Stimulated activated CD4-positive, alpha-beta T cell treated with anti-CD3 and anti-CD28 coated beads, TNF-alpha, amount 100 ng/mL, for 4 hours (primary cell): ENCODE measurements around the gene GAS1.

ENCODE experiments used
- DNase-seq, 3 experiments: peaks; one replicate each; pipeline ENCODE4 v3.0.0-alpha.2; 2020; ENCODE audit warnings: low read depth in 3 of 3

Gene GAS1

DNA sequence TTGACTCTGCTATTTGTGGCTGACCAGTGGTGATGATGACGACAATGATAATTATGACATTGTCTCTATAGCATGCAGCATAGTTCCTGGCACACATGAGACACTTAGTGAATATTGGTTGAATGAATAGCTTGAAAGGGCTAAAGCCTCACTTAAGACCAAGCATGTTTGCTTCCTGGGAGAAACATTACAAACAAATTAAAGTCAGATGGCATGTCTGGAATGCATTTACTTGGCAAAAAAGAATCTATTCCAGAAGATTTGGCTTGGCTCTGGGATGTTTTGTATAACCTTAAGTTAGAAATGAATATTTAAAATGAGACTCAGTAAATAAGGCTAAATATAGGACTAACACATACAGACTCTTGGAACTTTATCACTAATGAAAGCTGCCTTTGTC is 21.6 kb downstream of the GAS1 start:
- DNase-seq: no peak

DNA sequence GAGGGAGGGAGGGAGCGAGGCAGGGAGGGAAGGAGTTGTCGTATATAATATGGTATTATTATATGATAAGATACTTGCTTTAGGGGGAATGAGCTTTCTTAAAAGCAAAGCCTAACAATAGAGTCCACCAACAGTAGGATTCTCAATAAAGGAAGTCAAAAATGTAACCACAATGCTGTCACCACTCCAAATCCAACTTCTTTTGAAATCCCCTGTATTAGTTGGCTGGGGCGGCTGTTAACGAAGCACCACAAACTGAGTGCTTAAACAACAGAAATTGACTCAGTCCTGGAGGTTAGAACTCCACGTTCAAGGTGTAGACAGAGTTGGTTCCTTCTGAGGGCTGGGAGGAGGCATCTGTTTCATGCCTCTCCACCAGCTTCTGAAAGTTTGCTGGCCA is 23.1 kb downstream of the GAS1 start:
- no peak for DNase-seq

DNA sequence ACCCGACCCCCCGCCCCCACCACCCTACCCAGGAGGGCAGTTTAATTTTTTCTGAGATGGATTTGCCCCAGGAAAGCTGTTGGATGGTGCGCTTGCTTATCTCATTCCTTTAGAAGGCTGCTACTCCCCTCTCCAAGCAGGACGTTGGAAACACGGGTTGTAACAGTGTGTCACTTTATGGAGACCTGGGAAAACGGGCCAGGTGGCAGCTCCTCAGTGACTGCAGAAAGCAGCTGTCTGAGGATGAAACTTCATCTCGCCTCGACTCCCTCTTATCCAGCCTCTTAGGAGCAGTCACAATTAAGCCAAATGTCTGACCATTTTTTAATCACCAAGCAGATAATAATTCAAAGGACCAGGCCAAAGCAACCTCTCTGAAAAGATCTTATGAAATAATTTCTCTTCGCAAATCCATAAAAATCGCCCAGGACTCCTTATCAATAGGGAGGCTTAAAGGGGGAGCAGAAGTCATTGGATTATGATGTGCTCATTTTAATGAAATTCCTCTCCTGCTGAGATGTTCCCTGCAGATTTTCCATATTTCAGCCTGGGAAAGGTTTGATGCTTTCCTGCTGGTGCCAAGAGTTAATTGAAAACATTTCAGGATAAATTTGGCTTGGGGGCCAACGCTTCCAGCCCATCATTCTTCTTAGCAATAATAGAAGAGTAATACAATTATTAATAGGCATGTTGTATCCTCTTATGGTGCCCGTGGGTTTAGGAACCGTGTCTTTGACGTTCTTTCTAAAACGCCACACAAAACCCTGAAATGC is 26.0 kb downstream of the GAS1 start:
- DNase-seq: no peak

DNA sequence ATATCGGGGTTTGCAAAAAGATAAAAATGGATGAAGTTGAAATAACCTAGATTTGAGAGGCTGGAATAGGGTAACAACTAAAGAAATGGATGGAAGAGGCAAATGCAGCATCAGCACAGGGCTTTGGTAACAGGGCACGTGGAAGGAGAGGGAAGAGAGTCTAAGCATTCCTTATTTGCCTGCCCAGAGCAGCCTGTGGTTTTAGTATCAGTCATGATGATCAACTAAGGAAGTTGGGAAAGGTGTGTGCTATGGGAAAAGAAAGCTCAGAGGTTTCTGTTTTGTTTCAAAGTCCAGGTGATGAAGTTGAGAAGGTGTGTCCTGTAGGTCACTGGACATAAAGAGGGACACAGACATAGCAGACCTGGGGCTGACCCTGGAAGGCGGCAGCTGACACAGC is 28.8 kb downstream of the GAS1 start:
- no peak for DNase-seq

DNA sequence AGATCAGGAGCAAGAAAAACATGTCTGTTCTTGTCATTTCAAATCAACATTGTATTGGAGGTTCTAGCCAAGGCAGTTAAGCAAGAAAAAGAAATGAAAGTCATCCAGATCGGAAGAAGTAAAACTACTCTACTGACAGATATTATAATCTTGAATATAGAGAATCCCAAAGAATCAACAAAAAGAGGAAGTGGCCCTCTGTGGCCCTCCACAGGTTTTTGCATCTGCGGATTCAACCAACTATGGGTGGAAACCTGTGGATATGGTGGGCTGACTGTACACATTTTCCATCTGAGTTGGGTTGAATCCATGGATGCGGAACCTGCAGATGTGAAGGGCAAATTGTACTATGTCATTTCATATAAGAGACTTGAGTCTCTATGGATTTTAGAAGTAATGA is 35.1 kb downstream of the GAS1 start:
- no peak for DNase-seq

DNA sequence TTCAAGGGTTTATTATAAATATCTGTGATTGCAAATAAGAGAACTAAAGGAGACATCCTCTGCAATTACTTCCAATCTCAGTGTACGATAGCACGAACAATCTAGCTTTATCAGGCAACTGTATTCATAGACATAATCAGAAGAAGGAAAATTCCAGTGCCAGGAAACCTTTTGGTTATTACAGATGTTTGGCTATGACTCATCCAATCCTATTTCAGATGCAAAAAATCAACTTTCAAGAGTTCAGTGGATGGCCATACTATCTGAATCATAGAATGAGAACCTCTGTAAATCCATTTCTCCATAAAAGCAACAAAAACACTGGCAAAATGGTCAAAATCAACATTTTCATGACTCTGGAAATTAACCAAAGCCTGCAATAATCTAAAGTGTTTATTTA is 37.9 kb downstream of the GAS1 start:
- no peak for DNase-seq

DNA sequence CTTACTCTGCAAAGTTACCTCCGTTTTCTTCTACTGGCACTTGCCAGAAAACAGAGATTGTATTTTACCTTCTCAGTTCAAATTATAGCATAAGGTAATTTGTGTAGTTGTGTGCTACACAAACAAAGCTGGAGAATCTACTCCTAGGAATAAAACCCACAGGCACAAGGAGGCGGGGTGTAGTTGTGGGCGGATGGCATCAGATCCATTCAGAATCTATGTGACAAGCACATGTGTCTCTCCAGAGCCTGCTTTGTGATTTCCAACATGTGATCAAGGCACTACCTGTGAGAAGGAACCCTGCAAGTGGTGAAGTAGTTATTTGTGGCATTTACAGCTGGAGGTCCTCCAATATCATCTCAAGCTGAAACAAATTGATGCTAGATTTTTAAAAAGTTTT is 39.0 kb downstream of the GAS1 start:
- DNase-seq: no peak

DNA sequence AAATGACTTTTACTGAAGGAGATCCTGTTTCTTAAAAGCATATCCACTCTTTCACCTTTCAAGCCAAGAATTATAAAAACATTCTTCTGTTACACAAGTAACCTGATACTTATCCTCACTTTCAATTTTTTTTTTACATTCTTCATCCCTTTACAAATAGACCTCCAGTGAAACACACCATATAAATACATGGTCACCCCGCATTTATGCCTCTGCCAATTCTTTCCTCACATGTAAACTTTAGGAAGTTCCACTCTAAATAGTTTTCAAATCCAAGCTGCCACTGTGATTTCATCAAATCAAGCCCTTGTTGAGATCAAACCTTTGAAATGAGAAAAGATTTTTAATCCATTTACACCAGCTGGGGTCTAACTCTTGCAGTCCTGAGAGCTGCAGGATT is 40.0 kb downstream of the GAS1 start:
- DNase-seq: no peak

DNA sequence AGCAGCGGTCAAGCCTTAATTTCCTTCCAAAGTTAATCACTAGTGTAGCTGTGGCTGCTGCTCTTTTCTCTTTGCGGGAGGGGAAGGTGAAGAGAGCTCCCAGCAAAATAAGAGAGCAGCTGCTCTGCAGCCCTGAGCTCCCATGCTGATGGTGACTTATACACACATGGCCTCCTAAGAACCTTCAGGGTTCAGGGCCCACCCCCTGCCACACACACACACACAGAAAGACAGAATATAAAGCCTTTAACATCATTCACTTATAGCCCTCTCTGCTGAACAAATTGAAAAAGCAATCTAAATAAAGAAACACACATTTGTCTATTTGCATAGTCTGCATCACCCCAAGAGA is 43.6 kb downstream of the GAS1 start:
- DNase-seq: no peak

DNA sequence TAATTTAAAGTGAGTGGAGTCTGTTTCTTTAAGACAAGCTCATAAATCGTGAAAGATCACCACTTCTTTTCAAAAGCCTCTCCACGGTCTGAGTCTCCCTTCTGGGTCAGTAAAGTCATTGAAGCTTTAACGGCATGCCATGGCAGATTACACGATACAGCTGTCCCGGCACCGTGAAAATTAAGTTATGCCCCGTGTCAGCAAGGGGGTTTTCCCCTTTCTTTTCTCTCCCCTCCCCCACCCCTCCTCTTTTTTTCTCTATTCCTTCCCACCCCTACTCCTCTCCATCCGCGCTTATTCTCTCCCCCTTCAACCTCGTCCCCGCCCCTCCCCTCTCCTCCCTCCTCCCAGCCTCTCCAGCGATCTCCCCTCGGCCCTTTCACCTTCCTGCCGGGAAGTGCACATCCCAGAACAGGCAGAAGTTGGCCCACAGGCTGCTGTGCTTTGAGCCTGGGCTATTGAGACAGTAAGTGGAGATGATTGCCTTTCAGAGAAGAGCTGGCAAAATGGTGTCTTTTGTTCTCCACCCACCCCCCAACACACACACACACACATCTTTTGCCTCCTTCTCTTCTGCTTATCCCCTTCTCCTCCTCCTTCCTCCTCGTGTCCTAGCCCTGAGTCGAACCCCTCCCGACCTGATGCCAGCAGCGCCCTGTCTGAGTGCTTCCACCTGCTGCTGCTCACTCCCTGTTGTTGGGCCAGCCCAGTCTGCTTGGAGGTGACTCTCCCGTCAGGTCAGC is 44.1 kb downstream of the GAS1 start:
- DNase-seq: no peak

DNA sequence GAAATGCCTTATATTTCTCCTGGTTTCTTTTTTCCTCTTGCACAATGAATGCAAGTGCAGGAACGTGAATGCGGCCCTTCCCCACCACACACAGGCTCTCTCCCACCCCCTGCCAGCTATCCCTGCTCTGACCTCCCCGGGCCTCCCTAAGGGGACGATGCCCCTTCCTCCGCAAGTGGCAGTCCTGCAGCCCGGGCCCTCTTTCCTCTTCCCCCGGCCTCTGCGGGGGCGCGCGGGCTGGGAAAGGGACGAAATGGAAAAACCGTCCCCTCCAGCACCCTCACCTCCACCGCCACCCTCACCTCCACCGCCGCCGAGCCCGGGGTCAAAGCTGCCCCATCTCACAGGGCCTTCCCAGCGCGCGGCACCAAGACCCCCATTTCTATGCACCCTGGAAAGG is 44.7 kb downstream of the GAS1 start:
- no peak for DNase-seq

DNA sequence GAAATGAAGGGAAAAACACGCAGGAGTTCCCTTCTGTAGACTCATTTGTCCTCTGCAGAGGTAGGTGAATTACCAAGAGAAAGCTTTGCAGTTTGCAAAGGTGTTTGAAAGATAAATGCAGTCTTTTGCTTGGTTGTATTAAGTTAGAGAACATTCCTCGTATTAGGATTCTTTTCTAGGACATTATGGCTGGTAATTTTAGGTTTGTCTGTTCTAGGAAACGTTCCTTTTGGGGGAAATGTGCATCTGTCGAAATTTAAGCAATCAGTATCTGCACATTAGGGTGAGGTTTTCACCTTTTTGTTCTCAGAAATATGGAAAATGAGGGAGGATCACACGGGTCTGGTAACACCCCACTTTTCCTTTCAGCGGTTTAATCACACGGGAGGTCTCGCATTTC is 45.1 kb downstream of the GAS1 start:
- DNase-seq: no peak

DNA sequence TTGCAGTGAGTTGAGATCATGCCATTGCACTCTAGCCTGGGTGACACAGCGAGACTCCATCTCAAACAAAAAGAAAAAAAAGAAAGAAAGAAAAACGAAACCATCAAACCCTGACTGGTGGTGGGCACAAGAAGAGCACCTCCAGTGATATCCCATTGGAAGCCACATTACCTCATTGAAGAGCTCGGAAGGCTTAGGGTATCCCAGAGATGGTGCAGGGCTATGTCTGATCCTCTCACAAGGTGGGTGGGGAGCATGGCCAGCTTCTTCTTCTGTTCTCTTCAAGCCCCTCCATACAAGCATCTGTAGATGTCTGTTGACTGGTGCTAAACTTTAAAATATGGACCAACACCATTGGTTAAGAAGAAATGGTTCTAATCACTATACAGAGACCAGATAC is 45.8 kb downstream of the GAS1 start:
- DNase-seq: no peak
